ENCODE measurements around the gene OPALIN.
A peak's percentile ranks its signal among the peaks of the same experiment; 100 is the strongest.
"Not testable (repeated sequence)": the region's sequence is repeated elsewhere in the genome, so short reads cannot be mapped to it uniquely, and the experiment has no call there.

The OPALIN gene

DNA sequence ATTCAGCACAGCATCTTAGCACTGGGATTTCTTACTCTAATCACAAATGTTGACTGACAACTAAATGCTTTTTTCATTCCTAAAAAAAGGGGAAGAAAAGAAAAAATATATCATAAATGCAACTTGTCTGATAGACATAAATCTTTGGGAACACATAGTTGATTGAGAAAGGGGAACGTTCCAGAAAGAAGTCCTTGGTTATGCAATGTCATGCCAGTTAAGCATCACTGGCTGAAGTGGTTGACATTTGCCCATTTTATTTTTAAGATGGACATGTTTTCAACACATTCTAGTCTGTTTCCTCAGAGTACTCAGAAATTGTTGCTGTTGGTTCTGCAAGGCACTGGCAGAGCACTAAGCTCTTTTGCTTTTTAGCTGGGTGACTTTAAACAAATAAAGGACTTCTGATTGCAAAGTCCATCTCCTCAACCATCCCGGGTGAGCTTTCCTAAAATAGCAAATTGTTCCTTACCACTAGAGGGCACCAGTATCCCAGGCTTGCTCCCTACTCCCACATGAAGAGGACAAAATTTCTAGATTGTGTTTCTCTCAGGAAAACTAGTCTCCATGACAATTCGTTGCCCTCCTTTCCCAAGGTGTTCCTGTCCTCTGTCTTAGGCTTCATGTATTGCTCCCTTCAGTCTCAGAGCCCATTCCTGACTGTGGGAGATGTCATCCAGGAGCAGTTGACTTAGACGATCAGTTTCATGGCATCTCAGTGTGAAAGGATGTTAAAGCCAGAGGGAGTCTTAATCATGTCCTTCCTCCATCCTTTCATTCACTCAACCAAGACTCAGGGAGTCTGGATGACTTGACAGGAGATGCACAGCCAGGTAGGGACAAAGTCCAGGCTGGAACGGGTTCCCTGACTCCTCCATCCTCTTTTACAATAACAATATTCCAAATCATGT lies 23.9 kb downstream of the OPALIN start:
- peak; percentile 13 for DNase-seq

- no peak for DNase-seq
Measured at GRCh38 chr10:96333101-96333500, 25.7 kb downstream of the OPALIN start.

DNA sequence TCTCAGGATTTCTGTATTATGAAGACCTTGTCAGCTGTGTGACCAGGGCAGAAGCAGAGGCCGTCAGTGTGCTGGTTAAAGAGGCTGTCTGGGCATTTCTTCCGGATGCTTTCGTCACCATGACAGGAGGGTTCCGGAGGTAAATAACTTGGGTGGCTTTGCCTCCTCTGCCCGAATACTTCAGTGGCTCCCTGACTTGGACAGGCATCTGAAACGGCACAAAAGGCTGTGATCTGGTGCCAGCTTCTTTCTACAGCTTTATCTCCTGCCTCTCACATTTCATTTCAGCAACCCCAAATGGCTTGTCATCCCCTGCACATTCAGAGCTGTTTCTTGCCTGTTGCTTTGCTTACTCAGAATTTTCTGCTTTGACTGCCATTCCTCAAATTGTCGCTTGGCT lies 31.3 kb downstream of the OPALIN start:
- DNase-seq = no peak

DNA sequence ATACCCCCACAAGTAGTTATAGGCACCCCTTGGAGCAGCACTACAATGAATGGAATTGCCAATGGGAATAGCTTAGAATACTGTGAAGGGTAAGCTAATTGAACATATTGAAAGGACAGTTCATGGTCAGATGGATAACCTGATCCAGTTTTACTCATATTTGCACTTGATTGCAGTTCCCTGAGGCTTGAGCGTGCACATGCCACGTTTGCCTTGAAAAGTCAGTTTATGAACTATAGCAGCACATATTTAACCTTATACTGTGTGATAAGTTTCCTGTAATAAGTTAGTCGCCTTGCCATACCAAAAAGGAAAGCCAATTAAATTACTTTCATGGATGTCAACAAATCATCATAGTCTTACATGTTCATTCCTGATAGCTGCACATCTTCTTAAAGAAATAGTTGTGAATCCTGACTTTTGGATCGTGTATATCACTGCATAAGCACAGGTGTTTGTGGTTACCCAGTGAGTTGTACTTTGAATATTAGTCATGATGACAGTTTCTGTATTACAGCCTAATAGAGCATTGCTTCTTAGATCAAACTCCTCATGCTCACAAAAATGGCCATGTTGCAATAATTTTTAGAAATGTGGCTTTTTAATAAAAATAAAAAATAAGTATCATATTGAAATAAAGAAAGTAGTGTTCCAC lies 33.0 kb downstream of the OPALIN start:
- DNase-seq = no peak

- no peak for DNase-seq
Measured at GRCh38 chr10:96324447-96324846, 34.4 kb downstream of the OPALIN start.

- no peak for DNase-seq
Measured at GRCh38 chr10:96322275-96322674, 36.5 kb downstream of the OPALIN start.

GRCh38 chr10:96321822-96322221 lies 37.0 kb downstream of the OPALIN start:
- no peak for DNase-seq

DNA sequence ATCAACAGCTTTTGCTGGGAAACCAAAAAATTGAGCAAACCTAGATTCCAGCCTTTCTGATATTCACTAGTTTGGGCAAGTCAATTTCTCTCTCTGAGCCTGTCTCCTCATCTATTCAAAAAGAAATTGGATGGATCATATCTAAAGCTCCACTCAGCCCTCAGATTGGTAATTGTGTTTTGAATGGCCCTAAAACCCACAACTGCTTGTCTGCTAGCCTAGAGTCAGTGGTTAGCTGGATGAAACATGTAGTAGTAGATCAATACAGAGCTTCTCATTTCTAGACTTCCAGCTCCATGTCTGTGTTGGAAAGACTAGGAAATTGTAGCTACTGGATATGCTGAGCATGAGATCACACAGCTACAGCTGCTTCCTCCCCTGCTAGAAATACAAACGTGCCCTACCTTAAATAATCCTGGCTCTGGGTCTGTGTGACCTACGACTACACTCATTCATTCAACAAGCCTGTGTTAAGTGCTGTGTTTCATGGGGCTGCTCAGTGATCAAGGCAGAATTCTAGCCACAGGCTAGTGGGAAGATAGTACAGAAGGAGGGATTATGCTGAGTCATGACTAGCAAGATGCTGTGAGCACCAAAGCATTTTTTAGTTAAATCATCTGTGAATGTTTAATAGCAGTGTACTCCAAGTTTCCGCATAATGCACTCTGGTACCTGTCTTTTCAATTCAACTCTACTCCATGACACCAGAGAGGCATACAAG lies 38.9 kb downstream of the OPALIN start:
- no peak for DNase-seq

- DNase-seq = no peak
Measured at GRCh38 chr10:96317067-96317833, 41.6 kb downstream of the OPALIN start.

DNA sequence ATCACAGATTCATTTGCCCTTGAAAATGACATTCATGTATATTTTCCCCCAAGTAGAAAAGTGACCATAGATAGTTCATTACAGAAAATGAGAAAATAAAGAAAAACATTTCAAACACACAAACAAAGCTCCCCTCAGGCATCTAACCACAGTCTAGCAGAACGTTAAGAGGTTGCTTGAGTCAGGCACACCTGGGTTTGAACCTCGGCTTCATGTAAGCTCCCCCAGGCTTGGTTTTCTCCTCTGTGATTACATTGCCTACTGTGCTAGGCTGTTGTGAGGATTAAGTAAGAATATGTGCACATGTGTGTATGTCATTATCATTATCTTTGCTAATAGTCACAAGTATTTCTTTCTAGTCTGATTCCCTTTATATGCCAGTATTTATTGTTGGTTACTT lies 45.5 kb downstream of the OPALIN start:
- no peak for DNase-seq

- no peak for DNase-seq
Measured at GRCh38 chr10:96311180-96311715, 47.6 kb downstream of the OPALIN start.

DNA sequence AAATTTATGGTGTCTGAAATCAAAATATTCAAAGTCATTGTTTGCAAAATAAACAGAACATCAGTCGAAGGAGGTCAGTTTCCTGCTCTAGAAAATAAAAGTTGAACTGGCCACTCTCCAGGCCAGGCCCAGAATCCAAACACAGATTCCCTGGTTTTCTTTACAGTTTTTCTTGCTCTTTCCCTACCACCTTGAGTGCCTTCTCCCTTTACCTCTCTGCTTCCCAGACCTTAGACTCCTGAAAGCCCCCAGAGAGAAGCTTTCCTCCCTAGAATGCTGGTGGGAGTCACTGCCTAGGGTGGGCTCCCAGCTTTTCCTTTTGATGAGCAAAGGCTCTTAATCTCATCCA lies 48.5 kb downstream of the OPALIN start:
- no peak for DNase-seq

- DNase-seq = no peak
Measured at GRCh38 chr10:96309628-96310320, 49.0 kb downstream of the OPALIN start.

DNA sequence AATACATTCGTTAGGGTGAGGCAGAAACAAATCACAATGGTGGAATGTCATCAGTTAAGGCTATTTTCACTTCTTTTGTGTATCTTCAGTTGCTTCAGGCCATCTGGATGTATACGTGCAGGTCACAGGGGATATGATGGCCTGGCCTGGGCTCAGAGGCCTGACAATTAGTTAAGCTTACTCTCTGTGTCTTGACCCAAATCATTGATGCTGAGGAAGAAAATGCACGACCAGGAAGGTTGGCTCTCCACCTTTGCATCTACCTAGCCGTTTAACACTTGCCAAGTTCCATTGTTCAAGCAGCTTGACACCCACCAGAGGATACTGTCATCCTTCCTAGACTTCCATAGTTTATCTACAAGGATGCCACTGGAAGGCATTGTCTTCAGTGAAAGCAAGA lies 49.9 kb downstream of the OPALIN start:
- not testable (repeated sequence) for DNase-seq

- DNase-seq = no peak
Measured at GRCh38 chr10:96306516-96306915, 52.3 kb downstream of the OPALIN start.

- DNase-seq = no peak
Measured at GRCh38 chr10:96305019-96305418, 53.8 kb downstream of the OPALIN start.

- DNase-seq = no peak
Measured at GRCh38 chr10:96304230-96304629, 54.6 kb downstream of the OPALIN start, which contains the start of gene DNTT. TSS of gene DNTT (plus strand) at chr10:96304434. CDS start at chr10:96304498, 64 bp downstream.

DNA sequence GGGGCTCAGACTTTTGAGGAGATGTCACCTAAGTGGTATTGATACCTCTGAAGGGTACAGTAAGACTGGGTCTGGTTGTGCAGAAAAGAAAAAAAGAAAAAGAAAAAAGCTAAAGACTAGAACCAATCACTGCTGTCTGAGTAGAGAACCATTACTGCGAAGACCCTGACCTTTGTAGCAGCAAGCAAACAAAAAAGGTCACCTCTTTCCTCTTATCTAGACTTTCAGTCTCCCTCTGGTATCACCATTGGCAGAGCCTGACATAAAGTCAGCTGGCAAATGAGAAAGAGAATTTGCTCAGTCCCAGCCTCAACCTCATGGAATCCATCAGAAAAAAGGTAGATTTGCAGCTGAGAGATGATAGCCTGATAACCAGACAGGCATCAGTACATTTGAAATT lies 57.2 kb downstream of the OPALIN start:
- no peak for DNase-seq

- DNase-seq = no peak
Measured at GRCh38 chr10:96299383-96299782, 59.4 kb downstream of the OPALIN start.

- no peak for DNase-seq
Measured at GRCh38 chr10:96298362-96298761, 60.4 kb downstream of the OPALIN start.

DNA sequence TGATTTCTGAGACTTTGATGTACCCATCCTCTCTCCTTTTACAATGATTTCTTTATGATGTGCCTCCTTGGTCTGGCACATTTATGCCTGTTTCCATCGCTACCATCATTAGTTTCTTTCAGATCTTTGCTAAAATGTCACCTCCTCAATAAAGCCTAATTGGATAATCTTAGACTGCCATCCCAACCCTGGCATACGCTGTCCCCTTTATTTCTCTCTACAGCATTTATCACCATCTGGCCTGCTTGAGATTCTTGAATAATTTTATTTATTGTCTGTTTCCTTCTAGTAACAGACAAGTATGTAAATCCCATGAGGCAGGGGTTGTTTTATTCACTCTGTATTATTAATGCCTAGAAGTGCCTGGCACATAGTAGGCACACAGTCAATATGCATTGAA lies 61.3 kb downstream of the OPALIN start:
- DNase-seq = no peak

DNA sequence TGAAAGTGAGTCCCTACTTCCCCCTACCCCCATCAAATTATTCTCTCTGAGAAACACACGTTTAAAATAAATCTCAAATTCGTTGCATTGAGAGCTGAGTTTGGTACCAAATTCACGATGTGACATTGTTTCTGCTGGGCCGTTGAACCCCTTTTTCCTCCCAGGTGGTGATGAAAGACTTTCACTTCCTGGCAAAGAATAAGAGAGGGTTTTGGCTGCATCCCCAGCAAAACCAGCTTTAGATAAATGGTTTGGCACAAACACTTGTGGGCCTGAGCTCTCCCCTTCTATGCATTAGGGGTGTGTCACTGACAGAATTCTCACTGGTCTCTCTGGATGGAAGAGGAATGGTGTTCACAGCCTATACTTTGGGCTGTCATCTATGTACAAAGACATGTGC lies 63.3 kb downstream of the OPALIN start:
- no peak for DNase-seq

Measured in NCI-H146 (cell line).